ENCODE measurements around the gene SYNPR. TPM values are rescaled to one million over a fixed set of nuclear protein-coding genes. Genes with fewer than 3 reads are reported as not detected.

The SYNPR gene
- polyA plus RNA-seq, 1 donor from 2014 or later = 2.0 TPM

GRCh38 chr3:63324621-63325020 is 46.5 kb downstream of the SYNPR start:
- H3K36me3 ChIP-seq (ENCODE audit: insufficient read depth, low read length) = no peaks in the 10 kb centered on the region
- H3K27ac ChIP-seq (ENCODE audit: low read length) = no peak overlapping the region
- no peaks in the 10 kb centered on the region for H3K79me2 ChIP-seq (replicated peaks; ENCODE audit: insufficient read depth, low read length)
- no peak overlapping the region for H3K4me3 ChIP-seq (ENCODE audit: low read length)
- no peaks in the 10 kb centered on the region for H3F3A ChIP-seq (ENCODE audit: insufficient read depth, low read length, poor library complexity, severe bottlenecking)
- no peak overlapping the region for H3K9ac ChIP-seq (ENCODE audit: low read length)
- no peak for TF ChIP-seq CTCF (IDR thresholded peaks at IDR 0.05; ENCODE audit: poor library complexity, severe bottlenecking)
- TF ChIP-seq MXI1 (conservative IDR thresholded peaks at IDR 0.05; ENCODE audit: poor library complexity, severe bottlenecking) = no peak
- TF ChIP-seq SMC3 (conservative IDR thresholded peaks at IDR 0.05; ENCODE audit: poor library complexity) = no peak
- TF ChIP-seq POLR2AphosphoS5 (IDR thresholded peaks at IDR 0.05) = no peak
- TF ChIP-seq TAF1 (IDR thresholded peaks at IDR 0.05; ENCODE audit: low read depth) = no peak
- no peak for TF ChIP-seq RAD21 (conservative IDR thresholded peaks at IDR 0.05)
- no peak for TF ChIP-seq REST (IDR thresholded peaks at IDR 0.05; ENCODE audit: borderline replicate concordance)
- TF ChIP-seq EZH2 (IDR thresholded peaks at IDR 0.05; ENCODE audit: borderline replicate concordance, insufficient read depth, low read length, poor library complexity, severe bottlenecking) = no peak
- no peak for TF ChIP-seq EP300 (conservative IDR thresholded peaks at IDR 0.05; ENCODE audit: poor library complexity, severe bottlenecking)
- no peaks in the 10 kb centered on the region for H4K20me1 ChIP-seq (ENCODE audit: insufficient read depth)
- no peaks in the 10 kb centered on the region for H3K9me3 ChIP-seq (ENCODE audit: low read length)
- no peak overlapping the region for H3K4me2 ChIP-seq (ENCODE audit: low read length)
- no peak overlapping the region for H2AFZ ChIP-seq (ENCODE audit: low read depth, low read length)
- no peaks in the 10 kb centered on the region for H3K9me2 ChIP-seq (ENCODE audit: insufficient read depth, low read length)
- H3K27me3 ChIP-seq (ENCODE audit: insufficient read depth, low read depth, low read length) = no peaks in the 10 kb centered on the region

DNA sequence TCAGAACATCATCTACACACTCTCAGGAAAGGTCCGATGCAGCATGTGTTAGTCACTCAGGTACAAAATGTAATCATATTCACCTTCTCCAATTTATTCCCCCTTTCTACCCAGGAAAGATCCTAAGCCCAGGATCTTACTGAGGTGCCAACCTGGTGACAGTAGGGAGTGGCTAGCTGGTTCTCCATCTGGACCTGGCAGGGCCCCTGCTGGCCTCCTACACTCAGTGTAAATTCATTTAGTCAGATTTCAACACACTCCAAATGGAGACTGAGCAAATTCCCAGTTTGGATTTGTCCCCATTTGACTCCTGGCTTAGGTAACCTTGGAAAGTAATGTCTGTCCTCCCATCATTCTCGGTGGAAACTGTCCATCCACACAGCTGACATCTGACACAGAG is 47.3 kb downstream of the SYNPR start:
- H3K27me3 ChIP-seq (ENCODE audit: insufficient read depth, low read depth, low read length) = no peaks in the 10 kb centered on the region
- H4K20me1 ChIP-seq (ENCODE audit: insufficient read depth) = no peaks in the 10 kb centered on the region
- no peak overlapping the region for H3K9ac ChIP-seq (ENCODE audit: low read length)
- no peak overlapping the region for H2AFZ ChIP-seq (ENCODE audit: low read depth, low read length)
- no peak overlapping the region for H3K4me3 ChIP-seq (ENCODE audit: low read length)
- no peaks in the 10 kb centered on the region for H3K9me3 ChIP-seq (ENCODE audit: low read length)
- H3K4me2 ChIP-seq (ENCODE audit: low read length) = no peak overlapping the region
- TF ChIP-seq MXI1 (conservative IDR thresholded peaks at IDR 0.05; ENCODE audit: poor library complexity, severe bottlenecking) = no peak
- TF ChIP-seq REST (IDR thresholded peaks at IDR 0.05; ENCODE audit: borderline replicate concordance) = no peak
- no peak for TF ChIP-seq CTCF (IDR thresholded peaks at IDR 0.05; ENCODE audit: poor library complexity, severe bottlenecking)
- no peak for TF ChIP-seq TAF1 (IDR thresholded peaks at IDR 0.05; ENCODE audit: low read depth)
- TF ChIP-seq SMC3 (conservative IDR thresholded peaks at IDR 0.05; ENCODE audit: poor library complexity) = no peak
- TF ChIP-seq EZH2 (IDR thresholded peaks at IDR 0.05; ENCODE audit: borderline replicate concordance, insufficient read depth, low read length, poor library complexity, severe bottlenecking) = no peak
- no peak for TF ChIP-seq EP300 (conservative IDR thresholded peaks at IDR 0.05; ENCODE audit: poor library complexity, severe bottlenecking)
- no peak overlapping the region for H3K27ac ChIP-seq (ENCODE audit: low read length)
- no peaks in the 10 kb centered on the region for H3K9me2 ChIP-seq (ENCODE audit: insufficient read depth, low read length)
- H3K36me3 ChIP-seq (ENCODE audit: insufficient read depth, low read length) = no peaks in the 10 kb centered on the region
- no peaks in the 10 kb centered on the region for H3K79me2 ChIP-seq (replicated peaks; ENCODE audit: insufficient read depth, low read length)
- H3F3A ChIP-seq (ENCODE audit: insufficient read depth, low read length, poor library complexity, severe bottlenecking) = no peaks in the 10 kb centered on the region
